Measurements from ENCODE around the gene OPTN.

The OPTN gene

GRCh38 chr10:13184276-13184675 lies 84.3 kb downstream of the OPTN start:
- no peak for DNase-seq (ENCODE audit: low spot score)

GRCh38 chr10:13184730-13185514 lies 85.0 kb downstream of the OPTN start:
- no peak for DNase-seq (ENCODE audit: low spot score)

- DNase-seq (ENCODE audit: low spot score), result no peak
Observed at GRCh38 chr10:13187135-13187534, 87.2 kb downstream of the OPTN start.

Data from COLO829 (cell line).